Astrocyte (in vitro differentiated cells and primary cell): ENCODE measurements around the gene RPH3AL. TPM values are rescaled to one million over a fixed set of nuclear protein-coding genes. Genes with fewer than 3 reads are reported as not detected.

Experiments used
- DNase-seq: peaks from one replicate; pipeline ENCODE4 v3.0.0-alpha.2; 2010; ENCODE audit warnings: low read depth
- FAIRE-seq: peaks from 2 replicates; lab custom pipeline; 2011; peaks lifted over from hg19 to GRCh38; lab: Jason Lieb, UNC
- H2AFZ ChIP-seq: 2 replicates; pipeline ENCODE4 v1.6.0; 2012; ENCODE audit warnings: low read depth, low read length, inconsistent platforms
- H3K27ac ChIP-seq: 2 replicates; pipeline ENCODE4 v1.5.1; 2011; ENCODE audit warnings: low read depth, low read length, inconsistent platforms
- H3K27me3 ChIP-seq: 2 replicates; pipeline ENCODE4 v1.6.0; 2011; ENCODE audit warnings: low read length, inconsistent platforms; ENCODE audit not compliant: insufficient read depth
- H3K36me3 ChIP-seq: 2 replicates; pipeline ENCODE4 v1.5.1; 2011; ENCODE audit warnings: low read length, inconsistent platforms; ENCODE audit not compliant: insufficient read depth
- H3K4me1 ChIP-seq: 2 replicates; pipeline ENCODE4 v1.5.1; 2011; ENCODE audit warnings: low read length, inconsistent platforms; ENCODE audit not compliant: insufficient read depth
- H3K4me2 ChIP-seq: 2 replicates; pipeline ENCODE4 v1.6.0; 2012; ENCODE audit warnings: low read length, inconsistent platforms
- H3K4me3 ChIP-seq: 2 replicates; pipeline ENCODE4 v1.5.1; 2011; ENCODE audit warnings: low read depth, mild to moderate bottlenecking, low read length, inconsistent platforms; ENCODE audit not compliant: insufficient read depth
- H3K79me2 ChIP-seq: 2 replicates; pipeline ENCODE4 v1.6.0; 2012; ENCODE audit warnings: mild to moderate bottlenecking, low read length, inconsistent platforms; ENCODE audit not compliant: insufficient read depth
- H3K9ac ChIP-seq: 2 replicates; pipeline ENCODE4 v1.6.0; 2012; ENCODE audit warnings: mild to moderate bottlenecking, low read length, inconsistent platforms
- H3K9me3 ChIP-seq: 2 replicates; pipeline ENCODE4 v1.5.1; 2012; ENCODE audit warnings: low read depth, mild to moderate bottlenecking, low read length, inconsistent platforms; ENCODE audit not compliant: insufficient read depth
- H4K20me1 ChIP-seq: 2 replicates; pipeline ENCODE4 v1.6.0; 2012; ENCODE audit warnings: low read length, inconsistent platforms; ENCODE audit not compliant: insufficient read depth
- H3K27ac Mint-ChIP-seq: one replicate; pipeline ENCODE4 v1.8.0; 2021; ENCODE audit warnings: mild to moderate bottlenecking, mixed read lengths; ENCODE audit not compliant: unreplicated experiment
- H3K27me3 Mint-ChIP-seq: one replicate; pipeline ENCODE4 v1.8.0; 2021; ENCODE audit warnings: low read depth, mixed read lengths; ENCODE audit not compliant: unreplicated experiment
- H3K36me3 Mint-ChIP-seq: one replicate; pipeline ENCODE4 v1.8.0; 2021; ENCODE audit warnings: low read depth, mixed read lengths; ENCODE audit not compliant: unreplicated experiment
- H3K4me1 Mint-ChIP-seq: one replicate; pipeline ENCODE4 v1.8.0; 2021; ENCODE audit warnings: low read depth, mixed read lengths; ENCODE audit not compliant: unreplicated experiment
- H3K4me3 Mint-ChIP-seq: one replicate; pipeline ENCODE4 v1.8.0; 2021; ENCODE audit warnings: mild to moderate bottlenecking, moderate library complexity, mixed read lengths; ENCODE audit not compliant: unreplicated experiment
- H3K9me3 Mint-ChIP-seq: one replicate; pipeline ENCODE4 v1.8.0; 2021; ENCODE audit warnings: mild to moderate bottlenecking, mixed read lengths; ENCODE audit not compliant: unreplicated experiment
- CTCF ChIP-seq: IDR thresholded peaks from 2 replicates; pipeline ENCODE4 v1.5.1; 2011; ENCODE audit warnings: low read depth, mild to moderate bottlenecking, inconsistent platforms, low read length, moderate library complexity; ENCODE audit not compliant: insufficient read depth
- EZH2 ChIP-seq: IDR thresholded peaks from 2 replicates; pipeline ENCODE4 v1.6.1; 2012; ENCODE audit warnings: mild to moderate bottlenecking, low read length, inconsistent platforms; ENCODE audit not compliant: insufficient read depth
- total RNA-seq: library from RNA; stranded (reverse); gene quantifications from 2 replicates; pipeline ENCODE4 v1.2.1, GENCODE V29; 2021

Gene RPH3AL
- total RNA-seq, 1 donor from 2014 or later: 3.7 TPM

GRCh38 chr17:251531-251930 is 101.1 kb downstream of the RPH3AL start:
- H3K4me2 ChIP-seq: no peak overlapping the region
- Mint-ChIP-seq H3K4me1 (no peaks in the 10 kb centered on the region), H3K36me3 (no peaks in the 10 kb centered on the region), H3K27me3 (peaks cover 24% of the 10 kb centered on the region), H3K4me3 (no peak overlapping the region), H3K27ac (no peak overlapping the region), H3K9me3 (no peaks in the 10 kb centered on the region)
- TF ChIP-seq EZH2: no peak
- no peak for TF ChIP-seq CTCF
- H2AFZ ChIP-seq: no peak overlapping the region
- H4K20me1 ChIP-seq: no peaks in the 10 kb centered on the region
- no peaks in the 10 kb centered on the region for H3K9me3 ChIP-seq
- FAIRE-seq (no peak), DNase-seq (no peak)
- no peaks in the 10 kb centered on the region for H3K79me2 ChIP-seq
- no peaks in the 10 kb centered on the region for H3K36me3 ChIP-seq
- H3K27ac ChIP-seq: no peak overlapping the region
- H3K27me3 ChIP-seq: no peaks in the 10 kb centered on the region
- no peak overlapping the region for H3K4me3 ChIP-seq
- H3K9ac ChIP-seq: no peak overlapping the region
- no peaks in the 10 kb centered on the region for H3K4me1 ChIP-seq

GRCh38 chr17:250487-251300 is 101.9 kb downstream of the RPH3AL start:
- H2AFZ ChIP-seq: no peak overlapping the region
- H3K9me3 Mint-ChIP-seq: no peaks in the 10 kb centered on the region
- no peak overlapping the region for H3K9ac ChIP-seq
- no peaks in the 10 kb centered on the region for H3K36me3 Mint-ChIP-seq
- no peaks in the 10 kb centered on the region for H3K79me2 ChIP-seq
- peaks cover 31% of the 10 kb centered on the region for H3K27me3 Mint-ChIP-seq
- H3K4me3 Mint-ChIP-seq: no peak overlapping the region
- H3K36me3 ChIP-seq: no peaks in the 10 kb centered on the region
- no peak overlapping the region for H3K4me3 ChIP-seq
- no peaks in the 10 kb centered on the region for H3K4me1 ChIP-seq
- TF ChIP-seq CTCF: no peak
- TF ChIP-seq EZH2: no peak
- no peaks in the 10 kb centered on the region for H3K9me3 ChIP-seq
- FAIRE-seq (no peak), DNase-seq (no peak)
- no peaks in the 10 kb centered on the region for H4K20me1 ChIP-seq
- no peak overlapping the region for H3K27ac ChIP-seq
- no peak overlapping the region for H3K4me2 ChIP-seq
- no peaks in the 10 kb centered on the region for H3K27me3 ChIP-seq
- no peak overlapping the region for H3K27ac Mint-ChIP-seq
- no peaks in the 10 kb centered on the region for H3K4me1 Mint-ChIP-seq
